ENCODE measurements around the gene SLC17A7. TPM values are rescaled to one million over a fixed set of nuclear protein-coding genes. Genes with fewer than 3 reads are reported as not detected.

SLC17A7 gene
- total and polyA plus RNA-seq, 2 of the 8 experiments (the other 6 are each of a cell fraction or from before 2014, with no cell fraction given) = 2.7 to 3.0 TPM

DNA sequence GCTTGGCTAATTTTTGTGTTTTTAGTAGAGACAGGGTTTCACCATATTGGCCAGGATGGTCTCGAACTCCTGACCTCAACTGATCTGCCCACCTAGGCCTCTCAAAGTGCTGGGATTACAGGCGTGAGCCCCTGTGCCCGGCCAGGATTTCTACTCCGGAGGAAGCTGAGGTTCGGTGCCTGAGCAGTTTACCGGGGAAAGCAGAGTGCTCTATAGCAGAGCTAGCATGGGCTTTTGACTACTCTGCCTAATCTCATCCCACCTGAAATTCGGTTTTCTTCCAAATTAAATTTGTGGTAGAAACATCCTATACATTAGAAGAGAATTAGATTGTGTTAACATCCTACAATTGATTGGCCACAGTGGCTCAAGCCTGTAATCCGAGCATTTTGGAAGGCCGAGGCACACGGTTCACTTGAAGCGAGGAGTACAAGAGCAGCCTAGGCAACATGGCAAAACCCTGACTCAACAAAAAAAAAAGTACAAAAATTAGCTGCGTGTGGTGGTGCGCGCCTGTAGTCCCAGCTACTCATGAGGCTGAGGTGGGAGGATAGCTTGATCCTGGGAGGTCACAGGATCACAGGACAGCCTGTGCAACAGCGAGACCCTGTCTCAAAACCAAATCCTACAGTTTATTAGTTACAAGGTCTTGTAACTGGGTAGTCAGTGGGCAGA is 47.7 kb upstream of the SLC17A7 start:
- no peak overlapping the region for H4K91ac ChIP-seq (replicated peaks; ENCODE audit: insufficient read length, low read length)
- ChIA-PET POLR2A (ENCODE audit: partially characterized antibody) (interaction anchor here (0.5 to 10.8 kb wide), 37 partner anchors 8 to 561 kb away, joined by 3 to 138 read pairs (median 6); partner anchors contain the start of genes ALDH16A1, FCGRT, NOSIP and PIH1D1), CTCF (ENCODE audit: partially characterized antibody) (interaction anchor here (0.6 to 3.0 kb wide), 5 partner anchors 11 to 1000 kb away, joined by 3 to 9 read pairs (median 3); partner anchors contain the start of genes RPL18 and SPHK2)
- peak overlapping the region; percentile 8 for H4K5ac ChIP-seq (ENCODE audit: insufficient read length, low read depth, low read length)
- H2BK5ac ChIP-seq (ENCODE audit: low read depth, low read length) = peak overlapping the region; percentile 99
- peak overlapping the region; percentile 22 for H3K4ac ChIP-seq (replicated peaks; ENCODE audit: insufficient read length, low read depth, low read length)
- 22% methylated on average over 15 of the region's 15 CpGs; no CpG with 5 or more reads in 1 of the 2 experiments for WGBS, 2 experiments (ENCODE audit: extremely low coverage in 1 of 2, insufficient coverage in 1 of 2, insufficient read length in 1 of 2, insufficient replicate concordance in 2 of 2, low coverage in 1 of 2, low lambda C conversion rate in 2 of 2, missing lambda C conversion rate in 1 of 2)
- H3K18ac ChIP-seq (ENCODE audit: extremely low read depth, low read length) = peak overlapping the region; percentile 60
- H3K4me1 ChIP-seq (replicated peaks in 1 of 4; ENCODE audit: control insufficient read depth in 3 of 4, insufficient read depth in 4 of 4, low read length in 3 of 4) = peaks cover 0 to 8% (median 2%) of the 10 kb centered on the region in 4 experiments; a peak in 3 of 7 replicates
- no peaks in the 10 kb centered on the region for H3K9me3 ChIP-seq (ENCODE audit: insufficient read depth in 2 of 2, low read depth in 1 of 2, low read length in 1 of 2)
- no peaks in the 10 kb centered on the region for H3K27me3 ChIP-seq (replicated peaks in 1 of 4; ENCODE audit: control insufficient read depth in 3 of 4, extremely low read depth in 1 of 4, insufficient read depth in 3 of 4, low read length in 3 of 4)
- H2BK15ac ChIP-seq (ENCODE audit: low read length) = no peak overlapping the region
- no peak overlapping the region for H2BK20ac ChIP-seq (ENCODE audit: low read length)
- H3K27ac ChIP-seq (ENCODE audit: low read depth, low read length) = peak overlapping the region; percentile 98
- DNase-seq (ENCODE audit: low read depth in 1 of 2, low spot score in 2 of 2) (no peak), FAIRE-seq (no peak)
- H3K23ac ChIP-seq (ENCODE audit: insufficient read length) = no peak overlapping the region
- peak overlapping the region; percentile 70 for H3K56ac ChIP-seq (replicated peaks; ENCODE audit: insufficient read length, low read depth, low read length)
- peak overlapping the region; percentile 96 to 100 (median 100) for H3K4me3 ChIP-seq (ENCODE audit: extremely low read depth in 1 of 4, insufficient read depth in 2 of 4, low read depth in 3 of 4, low read length in 4 of 4)
- no peak overlapping the region for H2BK120ac ChIP-seq (replicated peaks; ENCODE audit: low read depth, low read length)
- TF ChIP-seq SRF (IDR thresholded peaks at IDR 0.05; ENCODE audit: low read depth, low read length) (no peak), POLR2AphosphoS5 (IDR thresholded peaks at IDR 0.05; ENCODE audit: low read depth, low read length) (peak; percentile 11), MAFK (IDR thresholded peaks at IDR 0.05; ENCODE audit: low read depth, low read length) (peak; percentile 4; the same call in 1 of the 2 replicates), TAF7 (optimal IDR thresholded peaks at IDR 0.05; ENCODE audit: borderline replicate concordance, low read depth, low read length) (peak; percentile 11), TCF12 (IDR thresholded peaks at IDR 0.05; ENCODE audit: low read depth, low read length) (no peak), SP4 (IDR thresholded peaks at IDR 0.05; ENCODE audit: low read length) (no peak)
- H3K79me2 ChIP-seq (ENCODE audit: control insufficient read depth in 1 of 2, insufficient read depth in 2 of 2, low read length in 2 of 2) = peaks cover 20 to 31% of the 10 kb centered on the region in 2 experiments
- no peak overlapping the region for H3K14ac ChIP-seq (ENCODE audit: insufficient read length)
- H3K79me1 ChIP-seq (ENCODE audit: low read depth, low read length) = peaks cover 2% of the 10 kb centered on the region; the same call in 1 of the 2 replicates
- H2BK12ac ChIP-seq (ENCODE audit: low read depth, low read length) = no peak overlapping the region
- H2AK5ac ChIP-seq (ENCODE audit: low read depth, low read length) = no peak overlapping the region
- peaks cover 15 to 20% of the 10 kb centered on the region in 2 experiments for H4K20me1 ChIP-seq (replicated peaks in 1 of 2; ENCODE audit: control insufficient read depth in 1 of 2, insufficient read depth in 2 of 2, low read length in 2 of 2)
- H4K8ac ChIP-seq (ENCODE audit: extremely low read depth, insufficient read depth, low read length) = no peak overlapping the region
- H3K9ac ChIP-seq (replicated peaks in 1 of 4; ENCODE audit: extremely low read depth in 1 of 4, low read depth in 3 of 4, low read length in 3 of 4) = peak overlapping the region; percentile 92 to 100 (median 100)
- H3K4me2 ChIP-seq (ENCODE audit: insufficient read depth in 1 of 2, low read depth in 2 of 2, low read length in 2 of 2) = peak overlapping the region; percentile 85 to 98
- H3K36me3 ChIP-seq (ENCODE audit: control insufficient read depth in 2 of 4, insufficient read depth in 4 of 4, low read length in 3 of 4) = peaks cover 26 to 49% (median 36%) of the 10 kb centered on the region in 4 experiments
- H2AFZ ChIP-seq (ENCODE audit: low read length) = no peak overlapping the region
- peaks cover 12% of the 10 kb centered on the region for H3K23me2 ChIP-seq (ENCODE audit: low read depth, low read length)
